Measurements from ENCODE around the gene HOXA7. TPM values are rescaled to one million over a fixed set of nuclear protein-coding genes. Genes with fewer than 3 reads are reported as not detected.

HOXA7 gene
- total RNA-seq, 1 donor from 2014 or later: not detected

- Mint-ChIP-seq H3K27ac (no peak overlapping the region), H3K36me3 (ENCODE audit: low read depth) (no peaks in the 10 kb centered on the region), H3K27me3 (peaks cover 25% of the 10 kb centered on the region), H3K4me3 (no peak overlapping the region), H3K9me3 (no peaks in the 10 kb centered on the region), H3K4me1 (no peaks in the 10 kb centered on the region)
- intact Hi-C loops (cut with micrococcal nuclease): no loop called here
- no peak for DNase-seq
These were observed 13.9 kb downstream of the HOXA7 start for GRCh38 chr7:27142580-27143022.

GRCh38 chr7:27141923-27142579 lies 14.4 kb downstream of the HOXA7 start:
- Mint-ChIP-seq H3K4me1 (no peaks in the 10 kb centered on the region), H3K27ac (no peak overlapping the region), H3K27me3 (peaks cover 26% of the 10 kb centered on the region), H3K9me3 (no peaks in the 10 kb centered on the region), H3K4me3 (no peak overlapping the region), H3K36me3 (ENCODE audit: low read depth) (no peaks in the 10 kb centered on the region)
- intact Hi-C loops (cut with micrococcal nuclease): no loop called here
- DNase-seq: no peak

GRCh38 chr7:27141137-27141922 lies 15.1 kb downstream of the HOXA7 start:
- H3K36me3 Mint-ChIP-seq (ENCODE audit: low read depth): no peaks in the 10 kb centered on the region

GRCh38 chr7:27140126-27140857 lies 16.2 kb downstream of the HOXA7 start:
- Mint-ChIP-seq H3K27me3 (peaks cover 27% of the 10 kb centered on the region), H3K9me3 (no peaks in the 10 kb centered on the region), H3K36me3 (ENCODE audit: low read depth) (no peaks in the 10 kb centered on the region), H3K4me1 (no peaks in the 10 kb centered on the region), H3K27ac (no peak overlapping the region), H3K4me3 (no peak overlapping the region)
- no peak for DNase-seq
- intact Hi-C loops (cut with micrococcal nuclease): no loop called here

More at GRCh38 chr7:27141137-27141922, 15.1 kb downstream of the HOXA7 start:
- H3K27ac Mint-ChIP-seq: no peak overlapping the region
- no peaks in the 10 kb centered on the region for H3K4me1 Mint-ChIP-seq
- H3K27me3 Mint-ChIP-seq: peaks cover 23% of the 10 kb centered on the region
- no peak for DNase-seq
- H3K4me3 Mint-ChIP-seq: no peak overlapping the region
- H3K9me3 Mint-ChIP-seq: no peaks in the 10 kb centered on the region
- intact Hi-C loops (cut with micrococcal nuclease): no loop called here

GRCh38 chr7:27139334-27140125 lies 16.9 kb downstream of the HOXA7 start:
- Mint-ChIP-seq H3K9me3 (no peaks in the 10 kb centered on the region), H3K27me3 (peaks cover 32% of the 10 kb centered on the region), H3K4me1 (peaks cover 6% of the 10 kb centered on the region), H3K36me3 (ENCODE audit: low read depth) (no peaks in the 10 kb centered on the region), H3K27ac (no peak overlapping the region), H3K4me3 (no peak overlapping the region)
- no peak for DNase-seq
- intact Hi-C loops (cut with micrococcal nuclease): no loop called here

GRCh38 chr7:27138985-27139333 lies 17.5 kb downstream of the HOXA7 start:
- no peaks in the 10 kb centered on the region for H3K9me3 Mint-ChIP-seq

GRCh38 chr7:27138472-27138871 lies 18.0 kb downstream of the HOXA7 start:
- no peak overlapping the region for H3K27ac Mint-ChIP-seq
- H3K4me3 Mint-ChIP-seq: no peak overlapping the region
- intact Hi-C loops (cut with micrococcal nuclease): no loop called here
- peaks cover 34% of the 10 kb centered on the region for H3K27me3 Mint-ChIP-seq
- H3K9me3 Mint-ChIP-seq: no peaks in the 10 kb centered on the region
- H3K36me3 Mint-ChIP-seq (ENCODE audit: low read depth): no peaks in the 10 kb centered on the region
- peaks cover 14% of the 10 kb centered on the region for H3K4me1 Mint-ChIP-seq
- DNase-seq: no peak

More at GRCh38 chr7:27138985-27139333, 17.5 kb downstream of the HOXA7 start:
- no peaks in the 10 kb centered on the region for H3K36me3 Mint-ChIP-seq (ENCODE audit: low read depth)
- peaks cover 12% of the 10 kb centered on the region for H3K4me1 Mint-ChIP-seq
- H3K4me3 Mint-ChIP-seq: no peak overlapping the region
- no peak overlapping the region for H3K27ac Mint-ChIP-seq
- H3K27me3 Mint-ChIP-seq: peaks cover 34% of the 10 kb centered on the region
- no peak for DNase-seq
- intact Hi-C loops (cut with micrococcal nuclease): no loop called here

GRCh38 chr7:27137640-27138315 lies 18.7 kb downstream of the HOXA7 start:
- intact Hi-C loops (cut with micrococcal nuclease): no loop called here
- H3K27ac Mint-ChIP-seq: no peak overlapping the region
- DNase-seq: no peak
- no peak overlapping the region for H3K4me3 Mint-ChIP-seq
- no peaks in the 10 kb centered on the region for H3K9me3 Mint-ChIP-seq
- H3K27me3 Mint-ChIP-seq: peaks cover 39% of the 10 kb centered on the region
- peaks cover 14% of the 10 kb centered on the region for H3K4me1 Mint-ChIP-seq
- no peaks in the 10 kb centered on the region for H3K36me3 Mint-ChIP-seq (ENCODE audit: low read depth)

- Mint-ChIP-seq H3K9me3 (peaks cover 3% of the 10 kb centered on the region), H3K27ac (no peak overlapping the region), H3K27me3 (peaks cover 47% of the 10 kb centered on the region), H3K4me1 (peaks cover 14% of the 10 kb centered on the region), H3K36me3 (ENCODE audit: low read depth) (peaks cover under 1% of the 10 kb centered on the region), H3K4me3 (peak overlapping the region; percentile 2)
- peak; percentile 62 for DNase-seq
- intact Hi-C loops (cut with micrococcal nuclease): loop anchor here (2.0 to 5.0 kb wide), 2 partner anchors 16 to 37 kb away; partner anchors contain the start of gene HOXA1
These were observed 22.1 kb downstream of the HOXA7 start for GRCh38 chr7:27134392-27134791.

- DNase-seq: no peak
- peak overlapping the region; percentile 2 for H3K4me3 Mint-ChIP-seq
- H3K27ac Mint-ChIP-seq: no peak overlapping the region
- intact Hi-C loops (cut with micrococcal nuclease): loop anchor here (2.0 to 5.0 kb wide), 2 partner anchors 17 to 36 kb away; partner anchors contain the start of gene HOXA1
- peaks cover 51% of the 10 kb centered on the region for H3K27me3 Mint-ChIP-seq
- peaks cover 14% of the 10 kb centered on the region for H3K4me1 Mint-ChIP-seq
- H3K36me3 Mint-ChIP-seq (ENCODE audit: low read depth): peaks cover 1% of the 10 kb centered on the region
- H3K9me3 Mint-ChIP-seq: peaks cover 3% of the 10 kb centered on the region
These were observed 22.9 kb downstream of the HOXA7 start for GRCh38 chr7:27133409-27134231.

- Mint-ChIP-seq H3K4me1 (peaks cover 14% of the 10 kb centered on the region), H3K27me3 (peaks cover 54% of the 10 kb centered on the region), H3K4me3 (no peak overlapping the region), H3K9me3 (peaks cover 3% of the 10 kb centered on the region), H3K36me3 (ENCODE audit: low read depth) (peaks cover 1% of the 10 kb centered on the region), H3K27ac (no peak overlapping the region)
- intact Hi-C loops (cut with micrococcal nuclease): loop anchor here (5.0 kb wide), 1 partner anchor 36 kb away; the partner anchor contains the start of gene HOXA1
- no peak for DNase-seq
These were observed 23.5 kb downstream of the HOXA7 start for GRCh38 chr7:27132978-27133377.

GRCh38 chr7:27132214-27132613 lies 24.3 kb downstream of the HOXA7 start:
- no peak overlapping the region for H3K4me3 Mint-ChIP-seq
- peaks cover 54% of the 10 kb centered on the region for H3K27me3 Mint-ChIP-seq
- peaks cover 1% of the 10 kb centered on the region for H3K36me3 Mint-ChIP-seq (ENCODE audit: low read depth)

More at GRCh38 chr7:27132214-27132613, 24.3 kb downstream of the HOXA7 start:
- intact Hi-C loops (cut with micrococcal nuclease): loop anchor here (5.0 kb wide), 1 partner anchor 35 kb away; the partner anchor contains the start of gene HOXA1
- DNase-seq: no peak
- H3K4me1 Mint-ChIP-seq: peaks cover 14% of the 10 kb centered on the region
- H3K27ac Mint-ChIP-seq: no peak overlapping the region
- peaks cover 3% of the 10 kb centered on the region for H3K9me3 Mint-ChIP-seq
